ENCODE measurements around the gene HSFX3.
"Not testable (repeated sequence)": the region's sequence is repeated elsewhere in the genome, so short reads cannot be mapped to it uniquely, and the experiment has no call there.

GRCh38 chrX:149587359-149587758, 37.6 kb upstream of the HSFX3 start, which contains the start of gene MAGEA9B:
- not testable (repeated sequence) for TF ChIP-seq CTCF (IDR thresholded peaks at IDR 0.05 in 2 of 3, conservative IDR thresholded peaks at IDR 0.05 in 1 of 3; ENCODE audit: borderline replicate concordance in 1 of 3, insufficient read depth in 1 of 3, low read depth in 2 of 3, low read length in 2 of 3); POLR2A (IDR thresholded peaks at IDR 0.05; ENCODE audit: borderline replicate concordance, extremely low read depth, insufficient read depth, insufficient read length); SRF (IDR thresholded peaks at IDR 0.05; ENCODE audit: low read depth); YY1 (IDR thresholded peaks at IDR 0.05; ENCODE audit: extremely low read depth, insufficient replicate concordance, low read depth, low read length); CEBPB (IDR thresholded peaks at IDR 0.05; ENCODE audit: low read depth)
- TF ChIP-seq, protein P1, sequence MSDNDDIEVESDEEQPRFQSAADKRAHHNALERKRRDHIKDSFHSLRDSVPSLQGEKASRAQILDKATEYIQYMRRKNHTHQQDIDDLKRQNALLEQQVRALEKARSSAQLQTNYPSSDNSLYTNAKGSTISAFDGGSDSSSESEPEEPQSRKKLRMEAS (IDR thresholded peaks at IDR 0.05), result not testable (repeated sequence)
- TF ChIP-seq, protein P2, sequence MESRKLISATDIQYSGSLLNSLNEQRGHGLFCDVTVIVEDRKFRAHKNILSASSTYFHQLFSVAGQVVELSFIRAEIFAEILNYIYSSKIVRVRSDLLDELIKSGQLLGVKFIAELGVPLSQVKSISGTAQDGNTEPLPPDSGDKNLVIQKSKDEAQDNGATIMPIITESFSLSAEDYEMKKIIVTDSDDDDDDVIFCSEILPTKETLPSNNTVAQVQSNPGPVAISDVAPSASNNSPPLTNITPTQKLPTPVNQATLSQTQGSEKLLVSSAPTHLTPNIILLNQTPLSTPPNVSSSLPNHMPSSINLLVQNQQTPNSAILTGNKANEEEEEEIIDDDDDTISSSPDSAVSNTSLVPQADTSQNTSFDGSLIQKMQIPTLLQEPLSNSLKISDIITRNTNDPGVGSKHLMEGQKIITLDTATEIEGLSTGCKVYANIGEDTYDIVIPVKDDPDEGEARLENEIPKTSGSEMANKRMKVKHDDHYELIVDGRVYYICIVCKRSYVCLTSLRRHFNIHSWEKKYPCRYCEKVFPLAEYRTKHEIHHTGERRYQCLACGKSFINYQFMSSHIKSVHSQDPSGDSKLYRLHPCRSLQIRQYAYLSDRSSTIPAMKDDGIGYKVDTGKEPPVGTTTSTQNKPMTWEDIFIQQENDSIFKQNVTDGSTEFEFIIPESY (IDR thresholded peaks at IDR 0.05; ENCODE audit: extremely low read depth, insufficient replicate concordance, low read length), result not testable (repeated sequence)

Measured in HCT116 (cell line).